K562 (cell line): ENCODE measurements around the gene MIP. TPM values are rescaled to one million over a fixed set of nuclear protein-coding genes. Genes with fewer than 3 reads are reported as not detected.

Experiments
- BCOR ChIP-seq: fragments of 450-650 bp; IDR thresholded peaks from 2 replicates; pipeline ENCODE4 v1.6.1; 2016
- CBFB ChIP-seq: sonication (generic); formaldehyde crosslinking; IDR thresholded peaks from 2 replicates; pipeline ENCODE4 v1.4.0; 2020; ENCODE audit warnings: mild to moderate bottlenecking, missing genetic modification reagents
- KAT7 ChIP-seq: sonication (generic); formaldehyde crosslinking; IDR thresholded peaks from 2 replicates; pipeline ENCODE4 v1.8.0; 2022; ENCODE audit warnings: missing genetic modification reagents, mild to moderate bottlenecking, borderline replicate concordance
- PYGO2 ChIP-seq: fragments of 450-650 bp; IDR thresholded peaks from 2 replicates; pipeline ENCODE4 v1.6.1; 2016; ENCODE audit warnings: mild to moderate bottlenecking, missing genetic modification characterization, moderate library complexity, missing compliant biosample characterization
- RFX7 ChIP-seq: fragments of 250-450 bp; sonication (Bioruptor Pico); IDR thresholded peaks from 2 replicates; pipeline ENCODE4 v1.5.1; 2021; ENCODE audit warnings: mild to moderate bottlenecking
- SMARCA4 ChIP-seq: fragments of 450-650 bp; IDR thresholded peaks from 2 replicates; pipeline ENCODE4 v1.6.1; 2016
- polyA plus RNA-seq, 8 experiments: library from polyadenylated mRNA; depleted of rRNA in 4 of 8; stranded (reverse) in 5 of 8; unstranded in 3 of 8; fragments of >200 nt; fragmentation: Nextera tagmentation in 2 of 8; fragmentation: Illumina TruSeq in 1 of 8; extraction: Ambion mirVana in 2 of 8; extraction: Trizol in 1 of 8; gene quantifications; 2 replicates each; pipeline versions ENCODE4 v1.2.1 to v1.2.3, GENCODE V29; 2011 to 2014; ENCODE audit warnings: inconsistent platforms in 1 of 8, missing spikeins in 1 of 8
- total RNA-seq, 7 experiments: library from RNA; depleted of rRNA in 6 of 7; stranded (reverse); fragments of >200 nt in 6 of 7; fragmentation: Illumina TruSeq in 2 of 7; extraction: Trizol in 2 of 7; gene quantifications; 2 replicates each; pipeline versions ENCODE4 v1.2.1 to v1.2.3, GENCODE V29; 2011 to 2021; ENCODE audit warnings: low replicate concordance in 1 of 7
- TF ChIP-seq, protein P1 (sequence below): fragments of 450-650 bp; formaldehyde crosslinking; IDR thresholded peaks from 2 replicates; pipeline ENCODE4 v1.4.0; 2020; ENCODE audit warnings: mild to moderate bottlenecking
- TF ChIP-seq, protein P2 (sequence below): fragments of 200-400 bp; formaldehyde crosslinking; IDR thresholded peaks from 2 replicates; pipeline ENCODE4 v1.6.1; 2017; ENCODE audit warnings: mild to moderate bottlenecking, low read depth, low read length, moderate library complexity
- TF ChIP-seq, protein P3 (sequence below): fragments of 250-450 bp; sonication (Bioruptor Pico); IDR thresholded peaks from 2 replicates; pipeline ENCODE4 v1.5.0; 2021; ENCODE audit warnings: mild to moderate bottlenecking, borderline replicate concordance
- TF ChIP-seq, protein P4 (sequence below): fragments of 250-450 bp; sonication (Bioruptor Pico); IDR thresholded peaks from 2 replicates; pipeline ENCODE4 v1.8.0; 2021; ENCODE audit warnings: mild to moderate bottlenecking, moderate library complexity
- TF ChIP-seq, protein P5 (sequence below), 2 experiments: fragments of 450-650 bp; formaldehyde crosslinking in 1 of 2; IDR thresholded peaks; 2 replicates each; pipeline versions ENCODE4 v1.4.0 to v1.6.1; 2014 to 2020; ENCODE audit warnings: mild to moderate bottlenecking in 2 of 2, borderline replicate concordance in 1 of 2, low read depth in 1 of 2

The MIP gene
- total and polyA plus RNA-seq, 9 of the 15 experiments (the other 6 are each of a cell fraction or from before 2014, with no cell fraction given), result 0.09 to 0.36 (median 0.19) TPM; not detected in 5

DNA sequence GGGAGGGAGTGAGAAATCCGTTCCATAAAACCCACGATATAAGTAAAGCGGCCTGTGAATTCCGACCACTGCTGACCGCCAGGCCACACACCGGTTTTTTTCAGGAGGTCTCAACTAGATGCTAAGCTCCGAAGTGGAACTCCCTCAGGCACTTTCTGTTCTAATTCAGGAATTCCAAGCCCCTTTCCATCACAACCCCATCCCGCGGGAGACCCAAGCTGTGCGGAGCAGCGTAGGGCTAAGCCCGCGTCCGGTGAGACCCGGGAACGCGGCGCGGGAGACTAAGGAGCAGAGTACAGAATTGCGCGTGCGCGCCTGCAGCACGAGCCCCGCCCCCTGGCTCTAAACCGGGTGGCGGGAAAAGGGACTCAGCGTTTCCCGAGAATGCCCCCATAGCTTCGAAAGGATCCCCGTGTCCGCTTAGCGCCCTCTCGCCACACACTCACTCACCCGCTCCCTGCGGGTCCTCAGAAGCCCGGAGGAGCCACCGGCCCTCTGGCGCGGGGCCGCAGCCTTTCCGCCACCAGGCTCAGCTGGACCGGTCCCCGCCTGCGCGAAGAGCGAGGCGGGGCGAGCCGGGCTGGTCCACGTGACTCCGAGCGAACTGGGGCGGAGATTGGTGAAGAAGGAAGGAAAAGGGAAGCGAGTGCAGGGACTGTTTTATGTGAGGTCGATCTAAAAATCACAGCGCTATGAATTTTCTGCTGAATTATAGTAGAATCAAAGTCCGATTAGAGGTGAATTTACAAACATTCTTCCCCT, 5.4 kb downstream of the MIP start, which contains the start of gene TIMELESS (continued):
- TF ChIP-seq, protein P1, sequence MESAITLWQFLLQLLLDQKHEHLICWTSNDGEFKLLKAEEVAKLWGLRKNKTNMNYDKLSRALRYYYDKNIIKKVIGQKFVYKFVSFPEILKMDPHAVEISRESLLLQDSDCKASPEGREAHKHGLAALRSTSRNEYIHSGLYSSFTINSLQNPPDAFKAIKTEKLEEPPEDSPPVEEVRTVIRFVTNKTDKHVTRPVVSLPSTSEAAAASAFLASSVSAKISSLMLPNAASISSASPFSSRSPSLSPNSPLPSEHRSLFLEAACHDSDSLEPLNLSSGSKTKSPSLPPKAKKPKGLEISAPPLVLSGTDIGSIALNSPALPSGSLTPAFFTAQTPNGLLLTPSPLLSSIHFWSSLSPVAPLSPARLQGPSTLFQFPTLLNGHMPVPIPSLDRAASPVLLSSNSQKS (CRISPR knock-in tag), result no peak
- TF ChIP-seq, protein P2, sequence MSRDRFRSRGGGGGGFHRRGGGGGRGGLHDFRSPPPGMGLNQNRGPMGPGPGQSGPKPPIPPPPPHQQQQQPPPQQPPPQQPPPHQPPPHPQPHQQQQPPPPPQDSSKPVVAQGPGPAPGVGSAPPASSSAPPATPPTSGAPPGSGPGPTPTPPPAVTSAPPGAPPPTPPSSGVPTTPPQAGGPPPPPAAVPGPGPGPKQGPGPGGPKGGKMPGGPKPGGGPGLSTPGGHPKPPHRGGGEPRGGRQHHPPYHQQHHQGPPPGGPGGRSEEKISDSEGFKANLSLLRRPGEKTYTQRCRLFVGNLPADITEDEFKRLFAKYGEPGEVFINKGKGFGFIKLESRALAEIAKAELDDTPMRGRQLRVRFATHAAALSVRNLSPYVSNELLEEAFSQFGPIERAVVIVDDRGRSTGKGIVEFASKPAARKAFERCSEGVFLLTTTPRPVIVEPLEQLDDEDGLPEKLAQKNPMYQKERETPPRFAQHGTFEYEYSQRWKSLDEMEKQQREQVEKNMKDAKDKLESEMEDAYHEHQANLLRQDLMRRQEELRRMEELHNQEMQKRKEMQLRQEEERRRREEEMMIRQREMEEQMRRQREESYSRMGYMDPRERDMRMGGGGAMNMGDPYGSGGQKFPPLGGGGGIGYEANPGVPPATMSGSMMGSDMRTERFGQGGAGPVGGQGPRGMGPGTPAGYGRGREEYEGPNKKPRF, result no peak
- TF ChIP-seq BCOR (0 out of 2 replicates have a peak, but pooled peaks have one; percentile 4), CBFB (no peak), KAT7 (CRISPR knock-in tag) (no peak; the same call in 1 of the 2 replicates), RFX7 (no peak), PYGO2 (no peak), SMARCA4 (no peak)
- TF ChIP-seq, protein P3, sequence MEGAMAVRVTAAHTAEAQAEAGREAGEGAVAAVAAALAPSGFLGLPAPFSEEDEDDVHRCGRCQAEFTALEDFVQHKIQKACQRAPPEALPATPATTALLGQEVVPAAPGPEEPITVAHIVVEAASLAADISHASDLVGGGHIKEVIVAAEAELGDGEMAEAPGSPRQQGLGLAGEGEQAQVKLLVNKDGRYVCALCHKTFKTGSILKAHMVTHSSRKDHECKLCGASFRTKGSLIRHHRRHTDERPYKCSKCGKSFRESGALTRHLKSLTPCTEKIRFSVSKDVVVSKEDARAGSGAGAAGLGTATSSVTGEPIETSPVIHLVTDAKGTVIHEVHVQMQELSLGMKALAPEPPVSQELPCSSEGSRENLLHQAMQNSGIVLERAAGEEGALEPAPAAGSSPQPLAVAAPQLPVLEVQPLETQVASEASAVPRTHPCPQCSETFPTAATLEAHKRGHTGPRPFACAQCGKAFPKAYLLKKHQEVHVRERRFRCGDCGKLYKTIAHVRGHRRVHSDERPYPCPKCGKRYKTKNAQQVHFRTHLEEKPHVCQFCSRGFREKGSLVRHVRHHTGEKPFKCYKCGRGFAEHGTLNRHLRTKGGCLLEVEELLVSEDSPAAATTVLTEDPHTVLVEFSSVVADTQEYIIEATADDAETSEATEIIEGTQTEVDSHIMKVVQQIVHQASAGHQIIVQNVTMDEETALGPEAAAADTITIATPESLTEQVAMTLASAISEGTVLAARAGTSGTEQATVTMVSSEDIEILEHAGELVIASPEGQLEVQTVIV (CRISPR knock-in tag), result no peak
- TF ChIP-seq, protein P4, sequence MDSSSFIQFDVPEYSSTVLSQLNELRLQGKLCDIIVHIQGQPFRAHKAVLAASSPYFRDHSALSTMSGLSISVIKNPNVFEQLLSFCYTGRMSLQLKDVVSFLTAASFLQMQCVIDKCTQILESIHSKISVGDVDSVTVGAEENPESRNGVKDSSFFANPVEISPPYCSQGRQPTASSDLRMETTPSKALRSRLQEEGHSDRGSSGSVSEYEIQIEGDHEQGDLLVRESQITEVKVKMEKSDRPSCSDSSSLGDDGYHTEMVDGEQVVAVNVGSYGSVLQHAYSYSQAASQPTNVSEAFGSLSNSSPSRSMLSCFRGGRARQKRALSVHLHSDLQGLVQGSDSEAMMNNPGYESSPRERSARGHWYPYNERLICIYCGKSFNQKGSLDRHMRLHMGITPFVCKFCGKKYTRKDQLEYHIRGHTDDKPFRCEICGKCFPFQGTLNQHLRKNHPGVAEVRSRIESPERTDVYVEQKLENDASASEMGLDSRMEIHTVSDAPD (CRISPR knock-in tag), result no peak
- TF ChIP-seq, protein P5, sequence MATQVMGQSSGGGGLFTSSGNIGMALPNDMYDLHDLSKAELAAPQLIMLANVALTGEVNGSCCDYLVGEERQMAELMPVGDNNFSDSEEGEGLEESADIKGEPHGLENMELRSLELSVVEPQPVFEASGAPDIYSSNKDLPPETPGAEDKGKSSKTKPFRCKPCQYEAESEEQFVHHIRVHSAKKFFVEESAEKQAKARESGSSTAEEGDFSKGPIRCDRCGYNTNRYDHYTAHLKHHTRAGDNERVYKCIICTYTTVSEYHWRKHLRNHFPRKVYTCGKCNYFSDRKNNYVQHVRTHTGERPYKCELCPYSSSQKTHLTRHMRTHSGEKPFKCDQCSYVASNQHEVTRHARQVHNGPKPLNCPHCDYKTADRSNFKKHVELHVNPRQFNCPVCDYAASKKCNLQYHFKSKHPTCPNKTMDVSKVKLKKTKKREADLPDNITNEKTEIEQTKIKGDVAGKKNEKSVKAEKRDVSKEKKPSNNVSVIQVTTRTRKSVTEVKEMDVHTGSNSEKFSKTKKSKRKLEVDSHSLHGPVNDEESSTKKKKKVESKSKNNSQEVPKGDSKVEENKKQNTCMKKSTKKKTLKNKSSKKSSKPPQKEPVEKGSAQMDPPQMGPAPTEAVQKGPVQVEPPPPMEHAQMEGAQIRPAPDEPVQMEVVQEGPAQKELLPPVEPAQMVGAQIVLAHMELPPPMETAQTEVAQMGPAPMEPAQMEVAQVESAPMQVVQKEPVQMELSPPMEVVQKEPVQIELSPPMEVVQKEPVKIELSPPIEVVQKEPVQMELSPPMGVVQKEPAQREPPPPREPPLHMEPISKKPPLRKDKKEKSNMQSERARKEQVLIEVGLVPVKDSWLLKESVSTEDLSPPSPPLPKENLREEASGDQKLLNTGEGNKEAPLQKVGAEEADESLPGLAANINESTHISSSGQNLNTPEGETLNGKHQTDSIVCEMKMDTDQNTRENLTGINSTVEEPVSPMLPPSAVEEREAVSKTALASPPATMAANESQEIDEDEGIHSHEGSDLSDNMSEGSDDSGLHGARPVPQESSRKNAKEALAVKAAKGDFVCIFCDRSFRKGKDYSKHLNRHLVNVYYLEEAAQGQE (IDR thresholded peaks at IDR 0.05; ENCODE audit: borderline replicate concordance), result peak; percentile 89
- TF ChIP-seq, protein P5 (CRISPR knock-in tag; IDR thresholded peaks at IDR 0.05; ENCODE audit: low read depth), result no peak; the same call in 1 of the 2 replicates
